Upper lobe of left lung (tissue), 6 donors: Measurements from ENCODE around the gene TMEM198. TPM values are rescaled to one million over a fixed set of nuclear protein-coding genes. Genes with fewer than 3 reads are reported as not detected.

Source experiments
- ATAC-seq, 2 donors: fragments of 200-7000 bp; cut with Tn5 transposase; one replicate each; pipeline ENCODE4 v1.9.1; 2022; ENCODE audit warnings: mild to moderate bottlenecking in 2 of 2, moderate library complexity in 2 of 2; ENCODE audit not compliant: low FRiP score in 2 of 2
- DNase-seq, 2 donors: peaks; one replicate each; pipeline ENCODE4 v3.0.0-alpha.2; 2019 to 2020
- H3K27ac ChIP-seq, 4 donors: fragments of 200-600 bp; sonication (generic); one replicate each; pipeline ENCODE4 v1.5.1; 2016 to 2019
- H3K27me3 ChIP-seq, 4 donors: fragments of 200-600 bp; sonication (generic); one replicate each; pipeline ENCODE4 v1.5.1; 2017 to 2019
- H3K36me3 ChIP-seq, 4 donors: fragments of 200-600 bp; sonication (generic); one replicate each; pipeline ENCODE4 v1.5.1; 2016 to 2019
- H3K4me1 ChIP-seq, 4 donors: fragments of 200-600 bp; sonication (generic); one replicate each; pipeline ENCODE4 v1.5.1; 2018 to 2019
- H3K4me3 ChIP-seq, 4 donors: fragments of 200-600 bp; sonication (generic); one replicate each; pipeline ENCODE4 v1.5.1; 2017 to 2019; ENCODE audit warnings: mild to moderate bottlenecking in 2 of 4, moderate library complexity in 1 of 4
- H3K9me3 ChIP-seq, 4 donors: fragments of 200-600 bp; sonication (generic); one replicate each; pipeline ENCODE4 v1.5.1; 2018 to 2019
- EP300 ChIP-seq, 4 donors: sonication (generic); formaldehyde crosslinking; IDR thresholded peaks; one replicate each; pipeline ENCODE4 v1.5.1; 2017; ENCODE audit warnings: antibody characterized with exemption in 4 of 4, control low read depth in 2 of 4
- POLR2A ChIP-seq, 4 donors: fragments of 450-650 bp; IDR thresholded peaks; one replicate each; pipeline ENCODE4 v1.5.1; 2016 to 2017; ENCODE audit warnings: antibody characterized with exemption in 4 of 4, mild to moderate bottlenecking in 2 of 4
- POLR2AphosphoS5 ChIP-seq, 2 donors: sonication (generic); formaldehyde crosslinking; IDR thresholded peaks; one replicate each; pipeline ENCODE4 v1.5.1; 2017; ENCODE audit warnings: antibody characterized with exemption in 2 of 2
- WGBS, 2 donors: methylation state at CpG; one replicate each; pipeline ENCODE4 v1.1.5; 2017 to 2018; 5-methylcytosine and 5-hydroxymethylcytosine counted together
- total RNA-seq, 6 donors: library from RNA; depleted of rRNA in 4 of 6; stranded (reverse); fragments of >200 nt in 4 of 6; gene quantifications; one replicate each; pipeline versions ENCODE4 v1.1.0 to v1.2.1, GENCODE V29; 2016 to 2021
- TF ChIP-seq, protein P1 (sequence below), 6 experiments: fragments of 450-650 bp in 4 of 6; fragments of 200-600 bp in 2 of 6; sonication (generic) in 2 of 6; IDR thresholded peaks; one replicate each; pipeline ENCODE4 v1.5.1; 2016 to 2019; ENCODE audit warnings: antibody characterized with exemption in 6 of 6
- donor health status: DM: no; HTN: no; CAD: no; lungs with moderate emphysema.
- donor health status: DM: no; HTN: yes; CAD: no; lungs with severe emphysema.

Gene TMEM198
- total RNA-seq, 6 donors from 2014 or later: 1.9 to 12.6 (median 4.2) TPM

DNA sequence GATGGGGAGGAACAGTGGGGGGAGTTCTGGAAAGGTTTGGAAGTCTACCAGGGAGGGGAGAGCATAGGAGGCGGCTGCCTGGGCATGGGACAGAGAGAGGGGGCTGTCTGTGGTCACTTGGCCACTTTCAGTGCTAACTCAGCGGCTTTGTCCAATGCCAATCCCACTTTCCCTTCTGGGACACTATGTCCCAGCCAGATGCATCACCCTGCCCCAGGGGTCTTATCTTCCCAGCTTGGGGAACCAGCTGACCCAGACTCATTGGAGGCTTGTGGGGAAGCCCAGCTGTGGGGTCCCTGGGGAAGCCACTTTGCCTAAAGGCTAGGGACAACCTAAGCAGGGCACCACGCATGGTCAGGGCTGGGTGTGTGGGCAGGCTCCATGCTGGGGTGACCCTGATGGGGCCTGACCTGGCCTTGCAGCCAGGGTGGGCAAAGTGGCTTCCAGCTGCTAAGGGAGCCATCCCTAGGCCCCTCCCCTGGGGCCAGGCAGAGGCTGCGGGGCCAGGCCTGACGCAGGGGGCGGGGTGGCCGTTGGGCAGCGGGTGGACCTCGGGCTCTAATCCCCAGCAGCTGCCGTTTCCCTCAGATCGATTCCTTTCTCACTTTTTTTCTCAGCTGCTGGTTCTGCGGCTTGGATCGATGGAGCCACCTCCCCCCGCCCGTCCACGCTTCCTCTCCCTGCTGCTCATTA lies 31.2 kb upstream of the TMEM198 start:
- Histone ChIP-seq H3K9me3 (no peaks in the 10 kb centered on the region), H3K4me1 (peaks cover 22 to 33% (median 24%) of the 10 kb centered on the region in 4 donors), H3K27me3 (peaks cover 0 to 52% (median 25%) of the 10 kb centered on the region in 4 donors), H3K27ac (no peak overlapping the region), H3K4me3 (no peak overlapping the region), H3K36me3 (no peaks in the 10 kb centered on the region)
- DNase-seq: no peak
- ATAC-seq: no peak
- 24 to 25% methylated on average over 12 to 16 of the region's 16 CpGs for WGBS, 2 donors
- TF ChIP-seq POLR2AphosphoS5 (IDR thresholded peaks at IDR 0.05) (no peak), POLR2A (IDR thresholded peaks at IDR 0.05) (no peak), EP300 (IDR thresholded peaks at IDR 0.05) (no peak)
- TF ChIP-seq, protein P1, sequence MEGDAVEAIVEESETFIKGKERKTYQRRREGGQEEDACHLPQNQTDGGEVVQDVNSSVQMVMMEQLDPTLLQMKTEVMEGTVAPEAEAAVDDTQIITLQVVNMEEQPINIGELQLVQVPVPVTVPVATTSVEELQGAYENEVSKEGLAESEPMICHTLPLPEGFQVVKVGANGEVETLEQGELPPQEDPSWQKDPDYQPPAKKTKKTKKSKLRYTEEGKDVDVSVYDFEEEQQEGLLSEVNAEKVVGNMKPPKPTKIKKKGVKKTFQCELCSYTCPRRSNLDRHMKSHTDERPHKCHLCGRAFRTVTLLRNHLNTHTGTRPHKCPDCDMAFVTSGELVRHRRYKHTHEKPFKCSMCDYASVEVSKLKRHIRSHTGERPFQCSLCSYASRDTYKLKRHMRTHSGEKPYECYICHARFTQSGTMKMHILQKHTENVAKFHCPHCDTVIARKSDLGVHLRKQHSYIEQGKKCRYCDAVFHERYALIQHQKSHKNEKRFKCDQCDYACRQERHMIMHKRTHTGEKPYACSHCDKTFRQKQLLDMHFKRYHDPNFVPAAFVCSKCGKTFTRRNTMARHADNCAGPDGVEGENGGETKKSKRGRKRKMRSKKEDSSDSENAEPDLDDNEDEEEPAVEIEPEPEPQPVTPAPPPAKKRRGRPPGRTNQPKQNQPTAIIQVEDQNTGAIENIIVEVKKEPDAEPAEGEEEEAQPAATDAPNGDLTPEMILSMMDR (IDR thresholded peaks at IDR 0.05): no peak

DNA sequence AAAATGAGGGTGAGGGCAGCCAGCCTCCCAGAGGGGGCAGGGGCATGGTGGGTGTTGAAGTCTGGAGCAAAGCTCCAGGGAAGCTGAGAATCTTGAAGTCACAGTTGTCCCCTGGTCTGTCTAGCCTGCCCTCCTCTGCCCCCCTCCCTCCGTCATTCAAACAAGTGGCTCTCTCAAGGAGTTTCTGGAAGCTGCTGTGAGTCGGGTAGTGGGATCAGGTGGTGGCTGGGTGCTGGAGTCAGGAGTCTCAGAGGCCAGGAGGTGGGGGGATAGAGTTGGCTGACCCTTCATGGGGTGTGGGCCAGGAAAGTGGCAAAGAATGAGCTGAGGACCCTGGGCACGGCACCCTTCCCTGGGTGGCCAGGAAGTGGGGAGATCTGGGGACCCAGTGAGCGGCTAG lies 30.0 kb upstream of the TMEM198 start:
- DNase-seq (no peak), ATAC-seq (no peak)
- Histone ChIP-seq H3K27me3 (peaks cover 0 to 51% (median 25%) of the 10 kb centered on the region in 4 donors), H3K36me3 (no peaks in the 10 kb centered on the region), H3K4me1 (peaks cover 22 to 29% (median 24%) of the 10 kb centered on the region in 4 donors), H3K27ac (no peak overlapping the region), H3K4me3 (no peak overlapping the region), H3K9me3 (no peaks in the 10 kb centered on the region)
- WGBS, 2 donors: 2 to 21% methylated on average over 3 to 4 of the region's 4 CpGs
- TF ChIP-seq POLR2AphosphoS5 (IDR thresholded peaks at IDR 0.05) (no peak), POLR2A (IDR thresholded peaks at IDR 0.05) (no peak), EP300 (IDR thresholded peaks at IDR 0.05) (no peak)
- TF ChIP-seq, protein P1 (IDR thresholded peaks at IDR 0.05): no peak

DNA sequence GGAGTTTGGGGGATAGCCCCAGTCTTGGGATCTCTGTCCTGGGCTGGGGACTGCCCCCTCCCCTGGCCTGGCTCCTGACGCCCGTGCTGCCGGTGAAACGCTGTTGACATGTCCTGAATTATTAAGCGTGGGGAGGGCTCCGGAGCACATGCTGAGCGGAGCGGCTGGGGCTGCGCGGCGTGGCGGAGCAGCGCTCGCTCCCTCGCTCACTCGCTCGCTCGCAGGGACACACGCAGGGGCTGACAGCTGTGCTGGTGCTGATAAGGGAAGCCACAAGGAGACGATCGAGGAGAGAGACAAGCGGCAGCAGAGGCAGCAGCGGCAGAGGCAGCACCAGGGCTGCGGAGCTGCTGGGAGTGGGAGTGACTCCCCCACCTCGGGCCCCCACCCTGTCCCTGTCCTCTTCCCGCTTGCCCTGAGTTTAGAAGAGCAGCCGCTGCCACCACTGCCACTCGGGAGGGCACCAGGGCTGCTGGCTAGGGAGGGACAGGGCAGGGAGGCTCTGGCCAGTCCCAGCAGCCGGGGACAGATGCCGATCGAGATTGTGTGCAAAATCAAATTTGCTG lies 29.5 kb upstream of the TMEM198 start, which contains the start of gene ASIC4:
Gene ASIC4 (plus strand): TSS at position 287 of the 566 bp plus-strand sequence. CDS start 243 bp downstream, at position 530.
- H3K4me3 ChIP-seq: no peak within 1 kb of the TSS
- 7% methylated on average over 23 of the region's 31 CpGs; no CpG with 5 or more reads in 1 of the 2 donors for WGBS, 2 donors
- TF ChIP-seq, protein P1 (IDR thresholded peaks at IDR 0.05): no peak
- TF ChIP-seq POLR2A (IDR thresholded peaks at IDR 0.05): no peak
- no peak for TF ChIP-seq POLR2AphosphoS5 (IDR thresholded peaks at IDR 0.05)
- no peak for TF ChIP-seq EP300 (IDR thresholded peaks at IDR 0.05)
- H3K36me3 ChIP-seq: no peaks in the 10 kb centered on the region
- ATAC-seq (no peak), DNase-seq (no peak)
- no peaks in the 10 kb centered on the region for H3K9me3 ChIP-seq
- H3K27me3 ChIP-seq: peaks cover 0 to 46% (median 25%) of the 10 kb centered on the region in 4 donors
- H3K4me1 ChIP-seq: peaks cover 17 to 25% (median 21%) of the 10 kb centered on the region in 4 donors
- H3K27ac ChIP-seq: no peak within 1 kb of the TSS

DNA sequence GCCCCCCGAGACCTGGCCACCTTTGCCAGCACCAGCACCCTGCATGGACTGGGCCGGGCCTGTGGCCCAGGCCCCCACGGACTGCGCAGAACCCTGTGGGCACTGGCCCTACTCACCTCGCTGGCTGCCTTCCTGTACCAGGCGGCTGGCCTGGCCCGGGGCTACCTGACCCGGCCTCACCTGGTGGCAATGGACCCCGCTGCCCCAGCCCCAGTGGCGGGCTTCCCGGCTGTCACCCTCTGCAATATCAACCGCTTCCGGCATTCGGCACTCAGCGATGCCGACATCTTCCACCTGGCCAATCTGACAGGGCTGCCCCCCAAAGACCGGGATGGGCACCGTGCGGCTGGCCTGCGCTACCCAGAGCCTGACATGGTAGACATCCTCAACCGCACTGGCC lies 29.0 kb upstream of the TMEM198 start:
- ATAC-seq: no peak
- WGBS, 2 donors: 73 to 75% methylated on average over 4 to 21 of the region's 21 CpGs

More for the DNA sequence above, 29.0 kb upstream of the TMEM198 start:
- DNase-seq: no peak
- no peak overlapping the region for H3K4me3 ChIP-seq
- H3K4me1 ChIP-seq: peaks cover 11 to 19% (median 16%) of the 10 kb centered on the region in 4 donors
- H3K27ac ChIP-seq: no peak overlapping the region
- peaks cover 0 to 45% (median 23%) of the 10 kb centered on the region in 4 donors for H3K27me3 ChIP-seq
- H3K36me3 ChIP-seq: no peaks in the 10 kb centered on the region
- no peaks in the 10 kb centered on the region for H3K9me3 ChIP-seq
- TF ChIP-seq POLR2AphosphoS5 (IDR thresholded peaks at IDR 0.05) (no peak), EP300 (IDR thresholded peaks at IDR 0.05) (no peak), POLR2A (IDR thresholded peaks at IDR 0.05) (no peak)
- TF ChIP-seq, protein P1 (IDR thresholded peaks at IDR 0.05): no peak
